Frontal cortex (tissue), 4 donors: ENCODE measurements around the gene ARHGAP29. TPM values are rescaled to one million over a fixed set of nuclear protein-coding genes. Genes with fewer than 3 reads are reported as not detected.

Source experiments
- DNase-seq, 2 donors: peaks; one replicate each; pipeline ENCODE4 v3.0.0; 2012; ENCODE audit warnings: low spot score in 2 of 2
- FAIRE-seq: peaks from 2 replicates; lab custom pipeline; 2012; peaks lifted over from hg19 to GRCh38; lab: Jason Lieb, UNC
- total RNA-seq: library from RNA; depleted of rRNA; stranded (reverse); fragments of >200 nt; gene quantifications from one replicate; pipeline ENCODE4 v1.2.3, GENCODE V29; 2014
- donor health status: control.
- donor health status: control.
- donor health status: control.

ARHGAP29 gene
- total RNA-seq, 1 donor from 2014 or later, result 12.2 TPM

- DNase-seq, result no peak
- no peak for FAIRE-seq
Measured at GRCh38 chr1:94269921-94270320, 32.5 kb upstream of the ARHGAP29 start.

GRCh38 chr1:94265906-94266305, 28.5 kb upstream of the ARHGAP29 start:
- DNase-seq (no peak), FAIRE-seq (no peak)

- no peak for FAIRE-seq
- no peak for DNase-seq
Measured at GRCh38 chr1:94265011-94265422, 27.6 kb upstream of the ARHGAP29 start.

- FAIRE-seq (no peak), DNase-seq (no peak)
Measured at GRCh38 chr1:94260635-94261387, 23.4 kb upstream of the ARHGAP29 start.

- FAIRE-seq (no peak), DNase-seq (no peak)
Measured at GRCh38 chr1:94259635-94260289, 22.4 kb upstream of the ARHGAP29 start.

GRCh38 chr1:94258873-94259331, 21.5 kb upstream of the ARHGAP29 start:
- FAIRE-seq (no peak), DNase-seq (no peak)

- DNase-seq (no peak), FAIRE-seq (no peak)
Measured at GRCh38 chr1:94257444-94257843, 20.1 kb upstream of the ARHGAP29 start.

GRCh38 chr1:94255476-94255875, 18.1 kb upstream of the ARHGAP29 start:
- FAIRE-seq (no peak), DNase-seq (no peak)

GRCh38 chr1:94254073-94254810, 16.9 kb upstream of the ARHGAP29 start:
- DNase-seq (no peak), FAIRE-seq (no peak)

GRCh38 chr1:94253456-94254017, 16.2 kb upstream of the ARHGAP29 start:
- FAIRE-seq (no peak), DNase-seq (no peak)

- FAIRE-seq, result no peak
Measured at GRCh38 chr1:94250341-94250740, 13.0 kb upstream of the ARHGAP29 start.

GRCh38 chr1:94248956-94249688, 11.7 kb upstream of the ARHGAP29 start:
- no peak for FAIRE-seq
- DNase-seq, result no peak

More at GRCh38 chr1:94250341-94250740, 13.0 kb upstream of the ARHGAP29 start:
- no peak for DNase-seq

- FAIRE-seq, result no peak
Measured at GRCh38 chr1:94247138-94248094, 10.0 kb upstream of the ARHGAP29 start.

GRCh38 chr1:94246692-94247137, 9.3 kb upstream of the ARHGAP29 start:
- FAIRE-seq, result no peak
- DNase-seq, result no peak

More at GRCh38 chr1:94247138-94248094, 10.0 kb upstream of the ARHGAP29 start:
- DNase-seq, result peak; percentile 50 to 74

GRCh38 chr1:94245747-94246438, 8.5 kb upstream of the ARHGAP29 start:
- FAIRE-seq, result no peak
- DNase-seq, result no peak

- no peak for FAIRE-seq
- DNase-seq, result no peak
Measured at GRCh38 chr1:94244816-94245215, 7.4 kb upstream of the ARHGAP29 start.

GRCh38 chr1:94243665-94244064, 6.3 kb upstream of the ARHGAP29 start:
- FAIRE-seq, result no peak

GRCh38 chr1:94240822-94241221, 3.4 kb upstream of the ARHGAP29 start:
- DNase-seq (no peak), FAIRE-seq (no peak)

More at GRCh38 chr1:94243665-94244064, 6.3 kb upstream of the ARHGAP29 start:
- DNase-seq, result no peak
